ENCODE results near the gene MYL7.

GRCh38 chr7:44112231-44112996 lies 28.7 kb downstream of the MYL7 start:
- TF ChIP-seq, protein P1, sequence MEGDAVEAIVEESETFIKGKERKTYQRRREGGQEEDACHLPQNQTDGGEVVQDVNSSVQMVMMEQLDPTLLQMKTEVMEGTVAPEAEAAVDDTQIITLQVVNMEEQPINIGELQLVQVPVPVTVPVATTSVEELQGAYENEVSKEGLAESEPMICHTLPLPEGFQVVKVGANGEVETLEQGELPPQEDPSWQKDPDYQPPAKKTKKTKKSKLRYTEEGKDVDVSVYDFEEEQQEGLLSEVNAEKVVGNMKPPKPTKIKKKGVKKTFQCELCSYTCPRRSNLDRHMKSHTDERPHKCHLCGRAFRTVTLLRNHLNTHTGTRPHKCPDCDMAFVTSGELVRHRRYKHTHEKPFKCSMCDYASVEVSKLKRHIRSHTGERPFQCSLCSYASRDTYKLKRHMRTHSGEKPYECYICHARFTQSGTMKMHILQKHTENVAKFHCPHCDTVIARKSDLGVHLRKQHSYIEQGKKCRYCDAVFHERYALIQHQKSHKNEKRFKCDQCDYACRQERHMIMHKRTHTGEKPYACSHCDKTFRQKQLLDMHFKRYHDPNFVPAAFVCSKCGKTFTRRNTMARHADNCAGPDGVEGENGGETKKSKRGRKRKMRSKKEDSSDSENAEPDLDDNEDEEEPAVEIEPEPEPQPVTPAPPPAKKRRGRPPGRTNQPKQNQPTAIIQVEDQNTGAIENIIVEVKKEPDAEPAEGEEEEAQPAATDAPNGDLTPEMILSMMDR (IDR thresholded peaks at IDR 0.05) = no peak
- TF ChIP-seq POLR2A (IDR thresholded peaks at IDR 0.05) (no peak), POLR2AphosphoS5 (IDR thresholded peaks at IDR 0.05) (no peak), EP300 (IDR thresholded peaks at IDR 0.05; ENCODE audit: low read depth) (no peak)
